Vagina (tissue), 2 donors: ENCODE measurements around the gene LGALS9. TPM values are rescaled to one million over a fixed set of nuclear protein-coding genes. Genes with fewer than 3 reads are reported as not detected.
"Not testable (repeated sequence)": the region's sequence is repeated elsewhere in the genome, so short reads cannot be mapped to it uniquely, and the experiment has no call there.

Source experiments
- DNase-seq, 2 donors: peaks; one replicate each; pipeline ENCODE4 v3.0.0-alpha.2; 2017; ENCODE audit errors: extremely low spot score in 2 of 2
- H3K27ac ChIP-seq: fragments of 200-600 bp; sonication (generic); one replicate; pipeline ENCODE4 v1.5.1; 2019
- H3K27me3 ChIP-seq: fragments of 200-600 bp; sonication (generic); one replicate; pipeline ENCODE4 v1.5.1; 2019
- H3K36me3 ChIP-seq, 2 donors: fragments of 200-600 bp; sonication (generic); one replicate each; pipeline ENCODE4 v1.5.1; 2017 to 2019
- H3K4me1 ChIP-seq: fragments of 200-600 bp; sonication (generic); one replicate; pipeline ENCODE4 v1.5.1; 2019
- H3K4me3 ChIP-seq, 2 donors: fragments of 200-600 bp; sonication (generic); 1 replicate in 1 of 2; 2 replicates in 1 of 2; pipeline ENCODE4 v1.5.1; 2016 to 2019
- H3K9me3 ChIP-seq: fragments of 200-600 bp; sonication (generic); one replicate; pipeline ENCODE4 v1.5.1; 2019
- POLR2A ChIP-seq, 2 donors: fragments of 450-650 bp; IDR thresholded peaks; one replicate each; pipeline ENCODE4 v1.6.1; 2017; ENCODE audit warnings: antibody characterized with exemption in 2 of 2, mild to moderate bottlenecking in 2 of 2, moderate library complexity in 2 of 2
- POLR2AphosphoS5 ChIP-seq, 2 donors: sonication (generic); formaldehyde crosslinking; IDR thresholded peaks; one replicate each; pipeline ENCODE4 v1.9.0; 2017; ENCODE audit warnings: antibody characterized with exemption in 2 of 2, mild to moderate bottlenecking in 2 of 2, low read depth in 1 of 2; ENCODE audit not compliant: insufficient read depth in 1 of 2
- intact Hi-C: fragments of 100-400 bp; cut with DNase I; formaldehyde crosslinking; loops from one replicate; pipeline ENCODE4 v1.15.1; 2023
- total RNA-seq: library from RNA; depleted of rRNA; stranded (reverse); fragments of >200 nt; gene quantifications from one replicate; pipeline ENCODE4 v1.2.3, GENCODE V29; 2016
- TF ChIP-seq, protein P1 (sequence below), 3 experiments: fragments of 450-650 bp in 2 of 3; fragments of 200-600 bp in 1 of 3; sonication (generic) in 1 of 3; IDR thresholded peaks; one replicate each; pipeline ENCODE4 v1.5.1; 2017 to 2019; ENCODE audit warnings: antibody characterized with exemption in 3 of 3, mild to moderate bottlenecking in 2 of 3, moderate library complexity in 2 of 3

LGALS9 gene
- total RNA-seq, 1 donor from 2014 or later = 34.9 TPM

DNA sequence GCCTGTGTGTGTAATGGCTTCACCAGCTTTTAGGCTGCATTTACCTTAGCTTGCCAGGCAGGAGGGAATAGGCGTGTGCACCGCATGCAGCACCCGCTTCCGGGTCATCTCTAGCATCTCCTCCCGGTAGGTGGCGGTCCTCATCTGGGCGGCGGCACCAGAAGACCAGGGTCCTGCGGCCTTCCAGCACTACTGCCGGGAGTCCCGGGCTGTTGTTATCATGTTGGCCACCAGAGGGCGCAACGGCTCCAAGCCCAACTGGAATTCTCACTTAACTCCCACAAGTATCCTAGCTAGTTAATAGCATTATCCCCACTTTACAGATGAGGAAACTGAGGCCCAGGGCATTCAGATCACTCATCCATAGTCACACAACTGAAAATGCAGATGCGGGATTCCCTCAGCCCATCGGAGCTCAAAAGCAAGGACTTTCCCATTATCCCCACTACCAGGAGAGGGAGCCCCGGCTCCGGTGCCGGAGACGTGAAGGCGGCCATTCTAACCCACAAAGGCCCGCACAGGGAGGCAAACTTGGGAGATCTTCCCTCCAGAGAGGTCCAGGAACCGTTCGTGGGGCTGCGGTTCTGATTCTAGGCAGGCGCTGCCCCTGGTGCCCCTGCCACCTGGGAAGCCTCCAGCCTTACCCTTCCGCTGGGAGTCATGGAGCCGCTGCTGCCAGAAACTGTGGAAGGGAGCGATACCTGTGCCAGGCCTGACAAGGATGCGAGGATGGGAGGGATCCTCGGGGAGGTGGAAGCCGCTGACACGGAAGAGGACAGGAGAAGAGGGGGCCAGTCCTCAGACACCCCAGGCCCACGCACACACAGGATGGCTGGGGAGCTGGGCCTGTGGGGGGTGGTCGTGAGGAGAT lies 23.9 kb downstream of the LGALS9 start:
- Histone ChIP-seq H3K27me3 (no peaks in the 10 kb centered on the region), H3K36me3 (no peaks in the 10 kb centered on the region), H3K9me3 (no peaks in the 10 kb centered on the region), H3K4me1 (no peaks in the 10 kb centered on the region), H3K4me3 (no peak overlapping the region), H3K27ac (no peak overlapping the region)
- intact Hi-C loops = no loop called here
- TF ChIP-seq, protein P1, sequence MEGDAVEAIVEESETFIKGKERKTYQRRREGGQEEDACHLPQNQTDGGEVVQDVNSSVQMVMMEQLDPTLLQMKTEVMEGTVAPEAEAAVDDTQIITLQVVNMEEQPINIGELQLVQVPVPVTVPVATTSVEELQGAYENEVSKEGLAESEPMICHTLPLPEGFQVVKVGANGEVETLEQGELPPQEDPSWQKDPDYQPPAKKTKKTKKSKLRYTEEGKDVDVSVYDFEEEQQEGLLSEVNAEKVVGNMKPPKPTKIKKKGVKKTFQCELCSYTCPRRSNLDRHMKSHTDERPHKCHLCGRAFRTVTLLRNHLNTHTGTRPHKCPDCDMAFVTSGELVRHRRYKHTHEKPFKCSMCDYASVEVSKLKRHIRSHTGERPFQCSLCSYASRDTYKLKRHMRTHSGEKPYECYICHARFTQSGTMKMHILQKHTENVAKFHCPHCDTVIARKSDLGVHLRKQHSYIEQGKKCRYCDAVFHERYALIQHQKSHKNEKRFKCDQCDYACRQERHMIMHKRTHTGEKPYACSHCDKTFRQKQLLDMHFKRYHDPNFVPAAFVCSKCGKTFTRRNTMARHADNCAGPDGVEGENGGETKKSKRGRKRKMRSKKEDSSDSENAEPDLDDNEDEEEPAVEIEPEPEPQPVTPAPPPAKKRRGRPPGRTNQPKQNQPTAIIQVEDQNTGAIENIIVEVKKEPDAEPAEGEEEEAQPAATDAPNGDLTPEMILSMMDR (IDR thresholded peaks at IDR 0.05) = peak; percentile 65 to 81 (median 70)
- TF ChIP-seq POLR2A (IDR thresholded peaks at IDR 0.05) = no peak
- DNase-seq = no peak

DNA sequence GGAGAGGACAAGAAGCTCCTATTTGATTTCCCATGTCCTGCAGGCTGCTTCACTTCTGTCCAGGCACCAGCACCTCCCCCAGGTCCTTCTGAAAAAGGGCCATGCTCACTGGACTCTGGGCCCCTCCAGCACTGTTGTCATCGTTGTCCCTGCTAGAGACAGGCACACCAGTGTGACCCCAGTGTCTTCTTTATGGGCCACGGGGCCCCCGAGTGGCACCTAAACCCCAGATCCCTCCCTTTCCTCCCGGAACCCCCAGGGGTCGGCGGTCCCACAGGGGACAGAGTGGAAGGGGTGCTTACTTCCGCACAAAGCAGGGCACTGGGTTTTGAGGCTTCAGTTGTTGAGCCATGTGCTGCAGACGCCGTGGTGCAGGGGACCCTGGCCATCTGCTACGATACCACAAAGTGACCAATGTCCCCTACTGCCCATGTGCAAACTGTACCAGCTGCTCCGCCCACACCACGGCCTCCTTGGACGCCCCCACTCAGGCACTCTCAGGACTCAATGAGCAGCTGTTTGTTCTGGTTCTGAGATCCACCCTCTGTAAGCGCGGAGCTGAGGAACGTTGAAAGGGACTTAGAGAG lies 24.6 kb downstream of the LGALS9 start:
- H3K27ac ChIP-seq, DNase-seq, H3K27me3 ChIP-seq, H3K9me3 ChIP-seq, intact Hi-C loops, H3K4me1 ChIP-seq, H3K4me3 ChIP-seq, H3K36me3 ChIP-seq: not testable (repeated sequence)

DNA sequence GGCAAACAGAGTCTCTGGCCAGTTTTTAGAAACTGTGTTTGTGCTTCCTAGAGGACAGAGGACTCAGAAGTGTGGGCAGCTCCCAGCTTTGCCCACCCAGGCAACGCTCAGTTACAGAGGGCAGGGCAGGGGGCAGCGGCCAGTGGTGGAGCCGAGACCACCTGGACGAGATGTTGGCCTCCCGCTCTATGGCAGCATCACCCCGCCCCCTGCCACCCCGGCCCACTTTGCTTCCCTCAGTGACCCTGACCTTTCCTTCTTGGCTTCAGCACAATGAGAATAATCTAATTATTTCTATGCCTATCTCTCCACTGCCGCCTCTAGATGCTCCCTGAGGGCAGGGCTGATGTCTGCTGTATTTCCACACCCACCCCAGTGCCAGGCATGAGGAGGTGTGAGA lies 25.6 kb downstream of the LGALS9 start:
- H3K27me3 ChIP-seq, intact Hi-C loops, H3K4me1 ChIP-seq, H3K9me3 ChIP-seq, H3K27ac ChIP-seq, H3K4me3 ChIP-seq, DNase-seq, H3K36me3 ChIP-seq: not testable (repeated sequence)

DNA sequence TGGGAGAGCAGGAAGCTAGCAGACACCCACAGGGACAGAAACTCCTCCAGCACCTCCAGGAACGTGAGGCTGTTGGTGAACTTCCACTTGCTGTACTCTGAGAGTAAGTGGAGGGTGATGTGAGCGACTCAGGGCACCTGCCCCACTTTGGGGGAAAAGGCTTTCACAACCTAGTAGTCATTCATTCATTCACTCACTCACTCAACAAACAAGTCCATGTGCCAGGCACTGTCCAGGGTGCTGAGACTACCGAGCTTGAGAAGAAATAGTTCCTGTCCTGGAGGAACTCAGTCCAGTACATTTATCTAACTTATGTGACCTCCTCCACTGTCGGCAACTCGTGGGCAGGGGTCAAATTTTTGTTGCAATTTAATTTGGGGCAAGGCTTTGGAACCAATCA lies 26.6 kb downstream of the LGALS9 start:
- H3K9me3 ChIP-seq = no peaks in the 10 kb centered on the region
- intact Hi-C loops = no loop called here
- no peaks in the 10 kb centered on the region for H3K36me3 ChIP-seq
- DNase-seq = no peak
- no peaks in the 10 kb centered on the region for H3K4me1 ChIP-seq
- no peaks in the 10 kb centered on the region for H3K27me3 ChIP-seq
- no peak overlapping the region for H3K27ac ChIP-seq
- TF ChIP-seq POLR2A (IDR thresholded peaks at IDR 0.05) (no peak), POLR2AphosphoS5 (IDR thresholded peaks at IDR 0.05; ENCODE audit: insufficient read depth in 1 of 2, low read depth in 1 of 2) (no peak)
- TF ChIP-seq, protein P1 (IDR thresholded peaks at IDR 0.05) = no peak
- no peak overlapping the region for H3K4me3 ChIP-seq

DNA sequence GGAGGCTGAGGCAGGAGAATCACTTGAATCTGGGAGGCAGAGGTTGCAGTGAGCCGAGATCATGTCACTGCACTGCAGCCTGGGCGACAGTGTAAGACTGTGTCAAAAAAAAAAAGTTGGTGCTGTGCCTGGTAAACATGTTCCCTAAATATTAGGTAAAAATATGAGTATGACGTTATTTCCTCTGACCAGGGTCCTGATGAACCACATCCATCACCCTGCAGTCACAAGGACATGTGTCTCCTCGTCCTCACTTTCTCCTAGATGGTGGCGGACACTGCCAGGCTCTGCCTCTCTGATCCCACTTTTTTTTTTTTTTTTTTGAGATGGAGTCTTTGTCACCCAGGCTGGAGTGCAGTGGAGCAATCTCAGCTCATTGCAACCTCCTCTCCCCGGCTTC lies 28.7 kb downstream of the LGALS9 start:
- Histone ChIP-seq H3K4me3 (no peak overlapping the region), H3K27ac (no peak overlapping the region), H3K36me3 (no peaks in the 10 kb centered on the region), H3K4me1 (no peaks in the 10 kb centered on the region), H3K27me3 (no peaks in the 10 kb centered on the region), H3K9me3 (no peaks in the 10 kb centered on the region)
- TF ChIP-seq POLR2A (IDR thresholded peaks at IDR 0.05) = no peak
- TF ChIP-seq, protein P1 (IDR thresholded peaks at IDR 0.05) = no peak
- no peak for TF ChIP-seq POLR2AphosphoS5 (IDR thresholded peaks at IDR 0.05; ENCODE audit: insufficient read depth in 1 of 2, low read depth in 1 of 2)
- no peak for DNase-seq
- intact Hi-C loops = loop anchor here (10.0 kb wide), 1 partner anchor 85 kb away; no protein-coding TSS in a partner anchor

DNA sequence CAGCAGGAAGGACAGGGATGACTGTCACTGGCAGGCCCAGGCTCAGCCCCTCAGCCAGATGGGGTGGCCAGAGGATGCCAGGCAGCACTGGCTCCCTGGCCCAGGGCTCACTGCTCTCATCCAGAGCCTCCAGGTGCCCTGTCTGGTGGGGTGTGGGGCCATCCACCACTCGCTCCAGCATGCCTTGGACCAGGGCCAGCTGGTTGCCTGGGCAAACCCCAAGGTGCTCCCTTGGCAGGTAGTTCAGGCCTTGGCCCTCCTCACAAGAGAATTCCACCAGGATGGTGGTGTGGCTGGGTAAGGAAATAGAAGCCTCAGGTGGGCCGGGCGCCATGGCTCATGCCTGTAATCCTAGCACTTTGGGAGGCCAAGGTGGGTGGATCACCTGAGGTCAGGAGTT lies 29.4 kb downstream of the LGALS9 start:
- no peak overlapping the region for H3K27ac ChIP-seq
- no peaks in the 10 kb centered on the region for H3K27me3 ChIP-seq
- no peak for DNase-seq
- TF ChIP-seq, protein P1 (IDR thresholded peaks at IDR 0.05) = no peak
- no peak for TF ChIP-seq POLR2A (IDR thresholded peaks at IDR 0.05)
- no peak overlapping the region for H3K4me3 ChIP-seq
- no peaks in the 10 kb centered on the region for H3K9me3 ChIP-seq
- intact Hi-C loops = loop anchor here (10.0 kb wide), 1 partner anchor 84 kb away; no protein-coding TSS in a partner anchor
- no peaks in the 10 kb centered on the region for H3K36me3 ChIP-seq
- no peaks in the 10 kb centered on the region for H3K4me1 ChIP-seq
